ENCODE results near the gene F2R.
"Not testable (repeated sequence)": the region's sequence is repeated elsewhere in the genome, so short reads cannot be mapped to it uniquely, and the experiment has no call there.

The F2R gene

DNA sequence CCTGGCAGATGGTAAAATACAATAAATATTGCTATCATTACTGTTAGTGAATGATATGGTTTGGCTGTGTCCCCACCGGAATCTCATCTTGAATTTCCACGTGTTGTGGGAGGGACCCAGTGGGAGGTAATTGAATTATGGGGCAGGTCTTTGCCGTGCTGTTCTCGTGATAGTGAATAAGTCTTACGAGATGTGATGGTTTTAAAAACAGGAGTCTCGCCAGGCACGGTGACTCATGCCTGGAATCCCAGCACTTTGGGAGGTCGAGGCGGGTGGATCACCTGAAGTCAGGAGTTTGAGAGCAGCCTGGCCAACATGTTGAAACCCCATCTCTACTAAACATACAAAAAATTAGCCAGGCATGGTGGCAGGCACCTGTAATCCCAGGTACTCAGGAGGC lies 45.2 kb downstream of the F2R start:
- not testable (repeated sequence) for DNase-seq

- no peak for DNase-seq
Measured at GRCh38 chr5:76762484-76762883, 46.6 kb downstream of the F2R start.

- no peak for DNase-seq
Measured at GRCh38 chr5:76763136-76763535, 47.2 kb downstream of the F2R start.

- no peak for DNase-seq
Measured at GRCh38 chr5:76764374-76764773, 48.4 kb downstream of the F2R start.

- no peak for DNase-seq
Measured at GRCh38 chr5:76765249-76765648, 49.3 kb downstream of the F2R start.

DNA sequence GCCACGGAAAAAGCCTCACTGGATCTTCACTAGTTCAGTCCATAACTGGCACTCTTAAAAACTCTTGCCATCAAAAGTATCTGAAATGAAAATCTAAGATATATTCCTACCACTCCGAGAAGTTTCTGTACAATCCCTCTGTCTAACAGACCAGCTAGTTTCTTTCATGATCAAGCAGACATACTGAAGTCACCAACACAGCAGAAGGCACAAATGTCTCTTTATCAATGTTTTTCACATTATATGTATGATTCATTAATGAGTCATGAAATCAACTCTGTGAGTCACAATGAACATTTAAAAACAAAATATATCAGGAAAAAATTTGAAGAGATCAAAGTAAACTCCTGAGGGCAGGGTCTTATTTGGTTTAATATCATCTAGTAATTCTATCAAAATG lies 50.8 kb downstream of the F2R start:
- no peak for DNase-seq

GRCh38 chr5:76771041-76771440 lies 55.1 kb downstream of the F2R start:
- DNase-seq: not testable (repeated sequence)

DNA sequence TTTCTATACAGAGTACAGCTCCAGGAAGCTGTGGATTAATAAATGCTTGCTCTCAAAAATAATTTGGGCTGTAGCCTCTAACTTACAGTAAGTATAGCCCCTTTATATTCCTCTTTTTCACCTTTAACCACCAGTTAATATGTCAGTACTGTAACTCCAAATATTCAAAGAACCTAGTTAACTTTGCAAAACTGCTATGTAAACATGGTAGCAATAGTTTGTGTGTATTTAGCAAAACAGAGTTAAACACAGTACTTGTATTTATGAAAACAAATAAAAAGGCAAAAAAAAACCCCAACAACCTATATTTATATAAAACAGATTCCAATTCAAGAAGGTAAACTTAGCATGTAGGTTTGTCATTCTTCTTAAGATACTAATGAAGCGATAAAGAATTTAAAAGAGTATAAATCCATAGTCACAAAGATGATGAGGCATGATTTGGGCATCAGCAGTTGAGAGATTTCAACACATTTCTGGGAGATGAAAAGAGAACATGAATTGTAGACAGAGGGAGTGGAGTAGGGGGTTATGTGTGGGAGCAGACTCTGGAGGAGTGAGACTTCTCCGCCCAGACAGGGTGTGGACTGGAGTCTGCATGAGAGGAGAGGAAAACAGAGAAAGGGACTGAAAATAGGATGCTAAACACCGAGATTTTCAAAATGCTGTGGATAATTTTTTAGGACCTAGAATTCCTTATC lies 55.9 kb downstream of the F2R start:
- no peak for DNase-seq

DNA sequence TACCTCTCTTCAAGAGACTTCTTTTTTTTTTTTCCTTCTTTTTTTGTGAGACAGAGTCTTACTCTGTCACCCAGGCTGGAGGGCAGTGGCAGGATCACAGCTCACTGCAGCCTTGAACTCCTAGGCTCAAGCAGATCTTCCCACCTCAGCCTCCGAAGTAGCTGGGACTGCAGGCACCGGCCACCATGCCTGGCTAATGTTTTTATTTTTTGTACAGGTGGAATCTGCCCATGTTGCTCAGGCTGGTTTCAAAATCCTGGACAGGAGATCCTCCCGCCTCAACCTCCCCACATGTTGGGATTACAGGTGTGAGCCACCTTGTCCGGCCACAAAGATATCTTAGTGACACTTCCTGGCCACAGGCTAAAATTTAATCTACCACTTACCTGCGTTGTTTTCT lies 60.0 kb downstream of the F2R start:
- no peak for DNase-seq

DNA sequence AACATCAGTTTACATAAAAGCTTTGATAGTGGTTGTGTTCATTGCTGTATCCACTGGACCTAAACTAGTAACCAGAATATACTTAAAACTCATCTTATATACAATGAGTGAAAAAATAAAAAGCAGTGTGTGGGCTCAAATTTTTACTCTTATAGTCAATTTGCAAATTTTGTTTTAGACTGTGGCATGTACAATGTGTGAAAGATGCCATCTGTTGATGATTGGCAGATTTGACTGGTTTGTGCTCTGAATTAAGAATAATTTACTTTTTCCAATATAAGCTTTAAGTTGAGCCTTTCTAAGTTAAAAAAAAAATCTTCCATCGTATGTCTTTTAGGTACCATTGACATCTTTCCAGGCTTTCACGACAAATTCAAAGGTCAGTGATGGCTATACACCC lies 60.5 kb downstream of the F2R start:
- DNase-seq: no peak

DNA sequence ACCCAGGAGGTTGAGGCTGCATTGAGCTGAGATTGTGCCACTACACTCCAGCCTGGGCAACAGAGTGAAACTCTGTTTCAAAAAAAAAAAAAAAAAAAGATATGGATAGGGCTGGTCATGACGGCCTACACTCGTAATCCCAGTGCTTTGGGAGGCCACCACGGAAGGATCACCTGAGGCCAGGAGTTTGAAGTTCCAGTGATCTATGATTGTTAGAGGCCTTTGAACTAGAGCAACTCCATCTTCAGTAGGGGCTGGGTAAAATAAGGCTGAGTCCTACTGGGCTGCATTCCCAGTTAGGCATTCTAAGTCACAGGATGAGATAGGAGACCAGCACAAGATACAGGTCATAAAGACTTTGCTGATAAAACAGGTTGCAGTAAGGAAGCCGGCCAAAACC lies 64.7 kb downstream of the F2R start:
- DNase-seq: not testable (repeated sequence)

- no peak for DNase-seq
Measured at GRCh38 chr5:76781775-76782174, 65.8 kb downstream of the F2R start.

- DNase-seq: no peak
Measured at GRCh38 chr5:76782444-76782843, 66.5 kb downstream of the F2R start.
